Uterus (tissue), 2 donors: ENCODE results near the gene ARGLU1.

Source experiments
- POLR2A ChIP-seq, 2 donors: fragments of 450-650 bp; IDR thresholded peaks; one replicate each; pipeline ENCODE4 v1.6.1; 2016; ENCODE audit warnings: antibody characterized with exemption in 2 of 2, mild to moderate bottlenecking in 1 of 2, moderate library complexity in 1 of 2
- TF ChIP-seq, protein P1 (sequence below), 4 experiments: fragments of 200-600 bp in 2 of 4; fragments of 450-650 bp in 2 of 4; sonication (generic) in 2 of 4; IDR thresholded peaks; one replicate each; pipeline ENCODE4 v1.5.1; 2016 to 2019; ENCODE audit warnings: antibody characterized with exemption in 4 of 4, mild to moderate bottlenecking in 2 of 4, moderate library complexity in 1 of 4

DNA sequence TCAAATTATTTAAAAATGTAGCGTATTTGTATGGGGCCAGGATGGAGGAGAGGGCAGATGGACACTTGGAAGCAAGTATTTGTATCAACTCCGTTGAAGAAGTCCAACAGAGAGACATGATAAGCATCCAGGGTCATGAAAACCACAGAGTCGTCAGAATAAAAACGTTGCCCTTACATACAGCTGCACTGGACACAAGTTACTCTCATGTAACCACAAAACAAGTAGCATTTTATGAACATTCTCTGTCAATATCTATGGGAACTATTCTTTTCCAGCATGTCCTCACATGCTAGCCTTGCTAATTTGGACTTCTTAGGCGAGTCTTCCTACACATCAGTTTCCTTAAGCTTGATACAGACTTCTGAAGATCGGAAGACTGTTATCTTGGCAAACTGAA lies 67.5 kb downstream of the ARGLU1 start:
- TF ChIP-seq POLR2A (IDR thresholded peaks at IDR 0.05): no peak
- TF ChIP-seq, protein P1, sequence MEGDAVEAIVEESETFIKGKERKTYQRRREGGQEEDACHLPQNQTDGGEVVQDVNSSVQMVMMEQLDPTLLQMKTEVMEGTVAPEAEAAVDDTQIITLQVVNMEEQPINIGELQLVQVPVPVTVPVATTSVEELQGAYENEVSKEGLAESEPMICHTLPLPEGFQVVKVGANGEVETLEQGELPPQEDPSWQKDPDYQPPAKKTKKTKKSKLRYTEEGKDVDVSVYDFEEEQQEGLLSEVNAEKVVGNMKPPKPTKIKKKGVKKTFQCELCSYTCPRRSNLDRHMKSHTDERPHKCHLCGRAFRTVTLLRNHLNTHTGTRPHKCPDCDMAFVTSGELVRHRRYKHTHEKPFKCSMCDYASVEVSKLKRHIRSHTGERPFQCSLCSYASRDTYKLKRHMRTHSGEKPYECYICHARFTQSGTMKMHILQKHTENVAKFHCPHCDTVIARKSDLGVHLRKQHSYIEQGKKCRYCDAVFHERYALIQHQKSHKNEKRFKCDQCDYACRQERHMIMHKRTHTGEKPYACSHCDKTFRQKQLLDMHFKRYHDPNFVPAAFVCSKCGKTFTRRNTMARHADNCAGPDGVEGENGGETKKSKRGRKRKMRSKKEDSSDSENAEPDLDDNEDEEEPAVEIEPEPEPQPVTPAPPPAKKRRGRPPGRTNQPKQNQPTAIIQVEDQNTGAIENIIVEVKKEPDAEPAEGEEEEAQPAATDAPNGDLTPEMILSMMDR (IDR thresholded peaks at IDR 0.05): no peak
